ENCODE data around the gene ZNF121.

The ZNF121 gene

GRCh38 chr19:9584073-9584833 is at the start of gene ZNF121:
Gene ZNF121 (minus strand): TSS chr19:9584504. CDS start chr19:9568097, 16,407 bp downstream.
- Histone ChIP-seq H3K9me3 (ENCODE audit: control insufficient read depth in 5 of 5, low read length in 5 of 5) (peaks cover 0 to 14% (median 5%) of the 10 kb centered on the region in 5 donors), H3K9ac (ENCODE audit: low read length in 5 of 5) (peak within 1 kb of the TSS; percentile 88 to 96 (median 90)), H3K4me1 (ENCODE audit: control insufficient read depth in 5 of 5, insufficient read depth in 5 of 5, low read length in 5 of 5) (peaks cover 0 to 19% (median 15%) of the 10 kb centered on the region in 5 donors), H3K27me3 (ENCODE audit: control insufficient read depth in 5 of 5, insufficient read depth in 4 of 5, low read length in 5 of 5) (no peaks in the 10 kb centered on the region), H3K27ac (ENCODE audit: low read depth, low read length) (peak within 1 kb of the TSS; percentile 85), H3K36me3 (ENCODE audit: control insufficient read depth in 5 of 5, insufficient read depth in 5 of 5, low read length in 5 of 5) (peaks cover 0 to 3% (median under 1%) of the 10 kb centered on the region in 5 donors), H3K4me3 (ENCODE audit: low read depth in 1 of 5, low read length in 5 of 5) (peak within 1 kb of the TSS; percentile 89 to 98 (median 96))

- Histone ChIP-seq H3K4me3 (ENCODE audit: low read depth in 1 of 5, low read length in 5 of 5) (no peak overlapping the region), H3K9ac (ENCODE audit: low read length in 5 of 5) (no peak overlapping the region), H3K36me3 (ENCODE audit: control insufficient read depth in 5 of 5, insufficient read depth in 5 of 5, low read length in 5 of 5) (peaks cover 6 to 8% (median 7%) of the 10 kb centered on the region in 5 donors), H3K27me3 (ENCODE audit: control insufficient read depth in 5 of 5, insufficient read depth in 4 of 5, low read length in 5 of 5) (no peaks in the 10 kb centered on the region), H3K4me1 (ENCODE audit: control insufficient read depth in 5 of 5, insufficient read depth in 5 of 5, low read length in 5 of 5) (peaks cover 0 to 3% (median 0%) of the 10 kb centered on the region in 5 donors), H3K27ac (ENCODE audit: low read depth, low read length) (no peak overlapping the region), H3K9me3 (ENCODE audit: control insufficient read depth in 5 of 5, low read length in 5 of 5) (no peaks in the 10 kb centered on the region)
Observed at GRCh38 chr19:9627856-9628255, 43.6 kb upstream of the ZNF121 start.

GRCh38 chr19:9622531-9622930 is 38.2 kb upstream of the ZNF121 start:
- no peaks in the 10 kb centered on the region for H3K27me3 ChIP-seq (ENCODE audit: control insufficient read depth in 5 of 5, insufficient read depth in 4 of 5, low read length in 5 of 5)
- peaks cover 1 to 25% (median 18%) of the 10 kb centered on the region in 5 donors for H3K4me1 ChIP-seq (ENCODE audit: control insufficient read depth in 5 of 5, insufficient read depth in 5 of 5, low read length in 5 of 5)
- H3K27ac ChIP-seq (ENCODE audit: low read depth, low read length): no peak overlapping the region
- H3K9ac ChIP-seq (ENCODE audit: low read length in 5 of 5): no peak overlapping the region
- no peak overlapping the region for H3K4me3 ChIP-seq (ENCODE audit: low read depth in 1 of 5, low read length in 5 of 5)
- no peaks in the 10 kb centered on the region for H3K9me3 ChIP-seq (ENCODE audit: control insufficient read depth in 5 of 5, low read length in 5 of 5)
- H3K36me3 ChIP-seq (ENCODE audit: control insufficient read depth in 5 of 5, insufficient read depth in 5 of 5, low read length in 5 of 5): peaks cover 6 to 20% (median 16%) of the 10 kb centered on the region in 5 donors

- no peaks in the 10 kb centered on the region for H3K27me3 ChIP-seq (ENCODE audit: control insufficient read depth in 5 of 5, insufficient read depth in 4 of 5, low read length in 5 of 5)
- H3K9me3 ChIP-seq (ENCODE audit: control insufficient read depth in 5 of 5, low read length in 5 of 5): no peaks in the 10 kb centered on the region
- peaks cover 9 to 30% (median 26%) of the 10 kb centered on the region in 5 donors for H3K36me3 ChIP-seq (ENCODE audit: control insufficient read depth in 5 of 5, insufficient read depth in 5 of 5, low read length in 5 of 5)
- H3K4me1 ChIP-seq (ENCODE audit: control insufficient read depth in 5 of 5, insufficient read depth in 5 of 5, low read length in 5 of 5): peaks cover 1 to 25% (median 18%) of the 10 kb centered on the region in 5 donors
- H3K9ac ChIP-seq (ENCODE audit: low read length in 5 of 5): peak within 1 kb of the TSS; percentile 80 to 95 (median 91)
- H3K4me3 ChIP-seq (ENCODE audit: low read depth in 1 of 5, low read length in 5 of 5): peak within 1 kb of the TSS; percentile 96 to 100 (median 99)
- peak within 1 kb of the TSS; percentile 94 for H3K27ac ChIP-seq (ENCODE audit: low read depth, low read length)
Observed at GRCh38 chr19:9621156-9622037, 37.1 kb upstream of the ZNF121 start, which contains the start of gene ZNF561. Gene ZNF561 (minus strand): TSS chr19:9621232. CDS start chr19:9619456, 1,776 bp downstream.

- peaks cover 1 to 25% (median 18%) of the 10 kb centered on the region in 5 donors for H3K4me1 ChIP-seq (ENCODE audit: control insufficient read depth in 5 of 5, insufficient read depth in 5 of 5, low read length in 5 of 5)
- peak overlapping the region; percentile 94 for H3K27ac ChIP-seq (ENCODE audit: low read depth, low read length)
- H3K27me3 ChIP-seq (ENCODE audit: control insufficient read depth in 5 of 5, insufficient read depth in 4 of 5, low read length in 5 of 5): no peaks in the 10 kb centered on the region
- H3K36me3 ChIP-seq (ENCODE audit: control insufficient read depth in 5 of 5, insufficient read depth in 5 of 5, low read length in 5 of 5): peaks cover 12 to 36% (median 32%) of the 10 kb centered on the region in 5 donors
- H3K4me3 ChIP-seq (ENCODE audit: low read depth in 1 of 5, low read length in 5 of 5): peak overlapping the region; percentile 96 to 100 (median 99)
- H3K9me3 ChIP-seq (ENCODE audit: control insufficient read depth in 5 of 5, low read length in 5 of 5): no peaks in the 10 kb centered on the region
- H3K9ac ChIP-seq (ENCODE audit: low read length in 5 of 5): peak overlapping the region; percentile 80 to 95 (median 91)
Observed at GRCh38 chr19:9620842-9621155, 36.5 kb upstream of the ZNF121 start.

GRCh38 chr19:9615844-9616243 is 31.5 kb upstream of the ZNF121 start:
- H3K27me3 ChIP-seq (ENCODE audit: control insufficient read depth in 5 of 5, insufficient read depth in 4 of 5, low read length in 5 of 5): no peaks in the 10 kb centered on the region
- H3K4me3 ChIP-seq (ENCODE audit: low read depth in 1 of 5, low read length in 5 of 5): no peak overlapping the region
- H3K36me3 ChIP-seq (ENCODE audit: control insufficient read depth in 5 of 5, insufficient read depth in 5 of 5, low read length in 5 of 5): peaks cover 28 to 85% (median 81%) of the 10 kb centered on the region in 5 donors
- H3K4me1 ChIP-seq (ENCODE audit: control insufficient read depth in 5 of 5, insufficient read depth in 5 of 5, low read length in 5 of 5): peaks cover 3 to 11% (median 10%) of the 10 kb centered on the region in 5 donors
- H3K27ac ChIP-seq (ENCODE audit: low read depth, low read length): no peak overlapping the region
- H3K9me3 ChIP-seq (ENCODE audit: control insufficient read depth in 5 of 5, low read length in 5 of 5): peaks cover 15 to 24% (median 23%) of the 10 kb centered on the region in 5 donors
- no peak overlapping the region for H3K9ac ChIP-seq (ENCODE audit: low read length in 5 of 5)

- H3K27me3 ChIP-seq (ENCODE audit: control insufficient read depth in 5 of 5, insufficient read depth in 4 of 5, low read length in 5 of 5): no peaks in the 10 kb centered on the region
- H3K4me3 ChIP-seq (ENCODE audit: low read depth in 1 of 5, low read length in 5 of 5): peak overlapping the region in 4 of 5 donors; percentile 32 to 61 (median 46)
- H3K9ac ChIP-seq (ENCODE audit: low read length in 5 of 5): no peak overlapping the region
- peaks cover 0 to 10% (median 0%) of the 10 kb centered on the region in 5 donors for H3K4me1 ChIP-seq (ENCODE audit: control insufficient read depth in 5 of 5, insufficient read depth in 5 of 5, low read length in 5 of 5)
- H3K36me3 ChIP-seq (ENCODE audit: control insufficient read depth in 5 of 5, insufficient read depth in 5 of 5, low read length in 5 of 5): peaks cover 31 to 73% (median 66%) of the 10 kb centered on the region in 5 donors
- peaks cover 40 to 66% (median 56%) of the 10 kb centered on the region in 5 donors for H3K9me3 ChIP-seq (ENCODE audit: control insufficient read depth in 5 of 5, low read length in 5 of 5)
- H3K27ac ChIP-seq (ENCODE audit: low read depth, low read length): no peak overlapping the region
Observed at GRCh38 chr19:9610484-9611113, 26.3 kb upstream of the ZNF121 start.

GRCh38 chr19:9608912-9609311 is 24.6 kb upstream of the ZNF121 start:
- no peak overlapping the region for H3K9ac ChIP-seq (ENCODE audit: low read length in 5 of 5)
- H3K36me3 ChIP-seq (ENCODE audit: control insufficient read depth in 5 of 5, insufficient read depth in 5 of 5, low read length in 5 of 5): peaks cover 30 to 57% (median 49%) of the 10 kb centered on the region in 5 donors
- peaks cover 40 to 71% (median 60%) of the 10 kb centered on the region in 5 donors for H3K9me3 ChIP-seq (ENCODE audit: control insufficient read depth in 5 of 5, low read length in 5 of 5)
- peaks cover 0 to 10% (median 0%) of the 10 kb centered on the region in 5 donors for H3K4me1 ChIP-seq (ENCODE audit: control insufficient read depth in 5 of 5, insufficient read depth in 5 of 5, low read length in 5 of 5)
- H3K27ac ChIP-seq (ENCODE audit: low read depth, low read length): no peak overlapping the region
- no peaks in the 10 kb centered on the region for H3K27me3 ChIP-seq (ENCODE audit: control insufficient read depth in 5 of 5, insufficient read depth in 4 of 5, low read length in 5 of 5)
- H3K4me3 ChIP-seq (ENCODE audit: low read depth in 1 of 5, low read length in 5 of 5): peak overlapping the region in 4 of 5 donors; percentile 11 to 29 (median 16)

- H3K36me3 ChIP-seq (ENCODE audit: control insufficient read depth in 5 of 5, insufficient read depth in 5 of 5, low read length in 5 of 5): no peaks in the 10 kb centered on the region
- H3K27ac ChIP-seq (ENCODE audit: low read depth, low read length): no peak overlapping the region
- H3K9ac ChIP-seq (ENCODE audit: low read length in 5 of 5): no peak overlapping the region
- H3K9me3 ChIP-seq (ENCODE audit: control insufficient read depth in 5 of 5, low read length in 5 of 5): peaks cover 2 to 15% (median 9%) of the 10 kb centered on the region in 5 donors
- peaks cover 0 to 2% (median 0%) of the 10 kb centered on the region in 5 donors for H3K27me3 ChIP-seq (ENCODE audit: control insufficient read depth in 5 of 5, insufficient read depth in 4 of 5, low read length in 5 of 5)
- H3K4me1 ChIP-seq (ENCODE audit: control insufficient read depth in 5 of 5, insufficient read depth in 5 of 5, low read length in 5 of 5): no peaks in the 10 kb centered on the region
- H3K4me3 ChIP-seq (ENCODE audit: low read depth in 1 of 5, low read length in 5 of 5): no peak overlapping the region
Observed at GRCh38 chr19:9597027-9597426, 12.7 kb upstream of the ZNF121 start.
